ENCODE results near the gene ZFAND3.

DNA sequence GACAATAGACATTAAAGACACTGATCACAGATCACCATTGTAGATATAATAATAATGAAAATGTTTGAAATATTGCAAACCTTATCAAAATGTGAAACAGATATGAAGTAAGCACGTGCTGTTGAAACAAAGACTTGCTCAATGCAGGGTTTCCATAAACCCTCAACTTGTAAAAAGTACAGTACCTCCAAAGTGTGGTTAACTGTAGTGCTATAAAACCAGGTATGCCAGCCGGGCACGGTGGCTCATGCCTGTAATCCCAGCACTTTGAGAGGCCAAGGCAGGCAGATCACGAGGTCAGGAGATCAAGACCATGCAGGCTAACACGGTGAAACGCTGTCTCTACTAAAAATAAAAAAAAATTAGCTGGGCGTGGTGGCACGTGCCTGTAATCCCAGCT is 96.6 kb downstream of the ZFAND3 start:
- TF ChIP-seq, protein P1, sequence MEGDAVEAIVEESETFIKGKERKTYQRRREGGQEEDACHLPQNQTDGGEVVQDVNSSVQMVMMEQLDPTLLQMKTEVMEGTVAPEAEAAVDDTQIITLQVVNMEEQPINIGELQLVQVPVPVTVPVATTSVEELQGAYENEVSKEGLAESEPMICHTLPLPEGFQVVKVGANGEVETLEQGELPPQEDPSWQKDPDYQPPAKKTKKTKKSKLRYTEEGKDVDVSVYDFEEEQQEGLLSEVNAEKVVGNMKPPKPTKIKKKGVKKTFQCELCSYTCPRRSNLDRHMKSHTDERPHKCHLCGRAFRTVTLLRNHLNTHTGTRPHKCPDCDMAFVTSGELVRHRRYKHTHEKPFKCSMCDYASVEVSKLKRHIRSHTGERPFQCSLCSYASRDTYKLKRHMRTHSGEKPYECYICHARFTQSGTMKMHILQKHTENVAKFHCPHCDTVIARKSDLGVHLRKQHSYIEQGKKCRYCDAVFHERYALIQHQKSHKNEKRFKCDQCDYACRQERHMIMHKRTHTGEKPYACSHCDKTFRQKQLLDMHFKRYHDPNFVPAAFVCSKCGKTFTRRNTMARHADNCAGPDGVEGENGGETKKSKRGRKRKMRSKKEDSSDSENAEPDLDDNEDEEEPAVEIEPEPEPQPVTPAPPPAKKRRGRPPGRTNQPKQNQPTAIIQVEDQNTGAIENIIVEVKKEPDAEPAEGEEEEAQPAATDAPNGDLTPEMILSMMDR (IDR thresholded peaks at IDR 0.05; ENCODE audit: insufficient read depth, low read depth, low read length), result no peak
- no peak for TF ChIP-seq EZH2 (IDR thresholded peaks at IDR 0.05; ENCODE audit: insufficient read depth, low read length)

All from astrocyte (in vitro differentiated cells and primary cell).